Measurements from ENCODE around the gene CCDC13.

CCDC13 gene

GRCh38 chr3:42795621-42796181, 22.6 kb upstream of the CCDC13 start:
- ATAC-seq = no peak
- TF ChIP-seq POU6F1 (CRISPR knock-in tag; IDR thresholded peaks at IDR 0.05; ENCODE audit: borderline replicate concordance, low read depth) = no peak
- TF ChIP-seq ZC3H10 (CRISPR knock-in tag; IDR thresholded peaks at IDR 0.05) = no peak
- TF ChIP-seq CSDC2 (CRISPR knock-in tag; IDR thresholded peaks at IDR 0.05) = no peak
- TF ChIP-seq ZNF70 (CRISPR knock-in tag; IDR thresholded peaks at IDR 0.05) = no peak
- no peak for TF ChIP-seq CSRNP3 (CRISPR knock-in tag; IDR thresholded peaks at IDR 0.05)
- no peak for TF ChIP-seq TCF4 (CRISPR knock-in tag; IDR thresholded peaks at IDR 0.05; ENCODE audit: borderline replicate concordance)
- TF ChIP-seq ARNTL (CRISPR knock-in tag; IDR thresholded peaks at IDR 0.05; ENCODE audit: borderline replicate concordance, low read depth) = no peak
- no peak for TF ChIP-seq ZFP3 (CRISPR knock-in tag; IDR thresholded peaks at IDR 0.05)
- no peak for TF ChIP-seq ZFP30 (CRISPR knock-in tag; IDR thresholded peaks at IDR 0.05)
- TF ChIP-seq ISL1 (CRISPR knock-in tag; IDR thresholded peaks at IDR 0.05) = no peak
- TF ChIP-seq RARB (CRISPR knock-in tag; IDR thresholded peaks at IDR 0.05) = no peak
- no peak for TF ChIP-seq ESRRG (CRISPR knock-in tag; IDR thresholded peaks at IDR 0.05)
- TF ChIP-seq OSR1 (CRISPR knock-in tag; IDR thresholded peaks at IDR 0.05) = no peak
- no peak for TF ChIP-seq ZNF565 (CRISPR knock-in tag; conservative IDR thresholded peaks at IDR 0.05; ENCODE audit: low read depth)
- no peak for TF ChIP-seq TSHZ2 (CRISPR knock-in tag; IDR thresholded peaks at IDR 0.05)
- no peak for TF ChIP-seq CREB5 (CRISPR knock-in tag; IDR thresholded peaks at IDR 0.05; ENCODE audit: low read depth)
- no peak for TF ChIP-seq BACH2 (CRISPR knock-in tag; IDR thresholded peaks at IDR 0.05; ENCODE audit: borderline replicate concordance)
- no peak for TF ChIP-seq GLIS3 (CRISPR knock-in tag; IDR thresholded peaks at IDR 0.05)

- no peak for ATAC-seq
- TF ChIP-seq PATZ1 (CRISPR knock-in tag; IDR thresholded peaks at IDR 0.05; ENCODE audit: borderline replicate concordance) = no peak
- TF ChIP-seq ESRRG (CRISPR knock-in tag; IDR thresholded peaks at IDR 0.05) = no peak
- no peak for TF ChIP-seq ZNF565 (CRISPR knock-in tag; conservative IDR thresholded peaks at IDR 0.05; ENCODE audit: low read depth)
- TF ChIP-seq ISL1 (CRISPR knock-in tag; IDR thresholded peaks at IDR 0.05) = no peak
- no peak for TF ChIP-seq CSRNP3 (CRISPR knock-in tag; IDR thresholded peaks at IDR 0.05)
- TF ChIP-seq GLIS3 (CRISPR knock-in tag; IDR thresholded peaks at IDR 0.05) = no peak
- TF ChIP-seq ZNF8 (CRISPR knock-in tag; IDR thresholded peaks at IDR 0.05) = no peak
- no peak for TF ChIP-seq ZNF70 (CRISPR knock-in tag; IDR thresholded peaks at IDR 0.05)
- no peak for TF ChIP-seq POU6F1 (CRISPR knock-in tag; IDR thresholded peaks at IDR 0.05; ENCODE audit: borderline replicate concordance, low read depth)
- no peak for TF ChIP-seq CREB5 (CRISPR knock-in tag; IDR thresholded peaks at IDR 0.05; ENCODE audit: low read depth)
- TF ChIP-seq ARNTL (CRISPR knock-in tag; IDR thresholded peaks at IDR 0.05; ENCODE audit: borderline replicate concordance, low read depth) = no peak
- TF ChIP-seq SNAI2 (CRISPR knock-in tag; IDR thresholded peaks at IDR 0.05) = no peak
- no peak for TF ChIP-seq ZFP3 (CRISPR knock-in tag; IDR thresholded peaks at IDR 0.05)
- no peak for TF ChIP-seq ZC3H10 (CRISPR knock-in tag; IDR thresholded peaks at IDR 0.05)
These were observed 17.7 kb upstream of the CCDC13 start for GRCh38 chr3:42790714-42791229.
